ENCODE measurements around the gene ADD3.
A peak's percentile ranks its signal among the peaks of the same experiment; 100 is the strongest.

DNA sequence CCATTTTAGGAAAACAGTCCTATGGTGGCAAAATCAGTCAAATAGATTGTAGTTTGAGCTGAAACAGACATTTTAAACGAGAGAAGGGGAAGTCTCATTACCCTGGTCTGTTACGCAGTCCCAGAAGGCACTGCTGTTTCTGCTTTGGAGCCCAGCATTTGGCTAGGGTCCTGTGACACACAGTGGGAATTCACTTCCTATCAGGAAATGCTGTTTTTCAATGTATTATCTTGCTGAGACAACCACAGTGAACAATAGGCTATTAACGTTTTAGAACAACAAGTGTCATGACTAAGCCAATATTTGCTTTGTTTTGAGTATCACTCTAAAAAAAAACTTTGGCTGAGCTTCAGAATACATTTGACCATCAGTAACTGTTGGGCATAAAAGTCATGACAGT lies 74.1 kb downstream of the ADD3 start:
- TF ChIP-seq, protein P1, sequence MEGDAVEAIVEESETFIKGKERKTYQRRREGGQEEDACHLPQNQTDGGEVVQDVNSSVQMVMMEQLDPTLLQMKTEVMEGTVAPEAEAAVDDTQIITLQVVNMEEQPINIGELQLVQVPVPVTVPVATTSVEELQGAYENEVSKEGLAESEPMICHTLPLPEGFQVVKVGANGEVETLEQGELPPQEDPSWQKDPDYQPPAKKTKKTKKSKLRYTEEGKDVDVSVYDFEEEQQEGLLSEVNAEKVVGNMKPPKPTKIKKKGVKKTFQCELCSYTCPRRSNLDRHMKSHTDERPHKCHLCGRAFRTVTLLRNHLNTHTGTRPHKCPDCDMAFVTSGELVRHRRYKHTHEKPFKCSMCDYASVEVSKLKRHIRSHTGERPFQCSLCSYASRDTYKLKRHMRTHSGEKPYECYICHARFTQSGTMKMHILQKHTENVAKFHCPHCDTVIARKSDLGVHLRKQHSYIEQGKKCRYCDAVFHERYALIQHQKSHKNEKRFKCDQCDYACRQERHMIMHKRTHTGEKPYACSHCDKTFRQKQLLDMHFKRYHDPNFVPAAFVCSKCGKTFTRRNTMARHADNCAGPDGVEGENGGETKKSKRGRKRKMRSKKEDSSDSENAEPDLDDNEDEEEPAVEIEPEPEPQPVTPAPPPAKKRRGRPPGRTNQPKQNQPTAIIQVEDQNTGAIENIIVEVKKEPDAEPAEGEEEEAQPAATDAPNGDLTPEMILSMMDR (IDR thresholded peaks at IDR 0.05; ENCODE audit: extremely low read depth in 1 of 2, insufficient read depth in 1 of 2, low read depth in 1 of 2, low read length in 2 of 2): no peak
- TF ChIP-seq POLR2AphosphoS5 (IDR thresholded peaks at IDR 0.05; ENCODE audit: insufficient read depth, low read depth, low read length): peak; percentile 94
- TF ChIP-seq POLR2A (IDR thresholded peaks at IDR 0.05; ENCODE audit: low read depth, low read length): peak; percentile 70
- TF ChIP-seq EZH2 (IDR thresholded peaks at IDR 0.05; ENCODE audit: borderline replicate concordance, low read depth, low read length, severe bottlenecking): no peak
